ENCODE measurements around the gene CADM4.

DNA sequence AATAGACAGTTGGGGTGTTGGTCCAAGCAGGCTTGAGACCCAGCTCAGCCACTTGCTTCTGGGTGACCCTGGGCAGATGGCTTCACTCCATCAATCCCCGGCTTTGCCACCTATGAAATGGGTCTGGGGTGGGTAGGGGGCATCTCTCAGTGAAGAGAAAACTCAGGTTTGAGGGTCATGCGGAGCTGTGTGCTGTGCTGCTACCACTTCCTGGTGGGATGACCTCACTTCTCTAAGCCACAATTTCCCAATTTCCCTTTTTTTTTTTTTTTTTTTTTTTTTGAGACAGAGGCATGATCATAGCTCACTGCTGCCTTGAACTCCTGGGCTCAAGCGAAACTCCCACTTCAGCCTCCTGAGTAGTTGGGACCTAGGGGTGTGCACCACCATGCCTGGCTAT lies 34.9 kb upstream of the CADM4 start:
- TF ChIP-seq, protein P1, sequence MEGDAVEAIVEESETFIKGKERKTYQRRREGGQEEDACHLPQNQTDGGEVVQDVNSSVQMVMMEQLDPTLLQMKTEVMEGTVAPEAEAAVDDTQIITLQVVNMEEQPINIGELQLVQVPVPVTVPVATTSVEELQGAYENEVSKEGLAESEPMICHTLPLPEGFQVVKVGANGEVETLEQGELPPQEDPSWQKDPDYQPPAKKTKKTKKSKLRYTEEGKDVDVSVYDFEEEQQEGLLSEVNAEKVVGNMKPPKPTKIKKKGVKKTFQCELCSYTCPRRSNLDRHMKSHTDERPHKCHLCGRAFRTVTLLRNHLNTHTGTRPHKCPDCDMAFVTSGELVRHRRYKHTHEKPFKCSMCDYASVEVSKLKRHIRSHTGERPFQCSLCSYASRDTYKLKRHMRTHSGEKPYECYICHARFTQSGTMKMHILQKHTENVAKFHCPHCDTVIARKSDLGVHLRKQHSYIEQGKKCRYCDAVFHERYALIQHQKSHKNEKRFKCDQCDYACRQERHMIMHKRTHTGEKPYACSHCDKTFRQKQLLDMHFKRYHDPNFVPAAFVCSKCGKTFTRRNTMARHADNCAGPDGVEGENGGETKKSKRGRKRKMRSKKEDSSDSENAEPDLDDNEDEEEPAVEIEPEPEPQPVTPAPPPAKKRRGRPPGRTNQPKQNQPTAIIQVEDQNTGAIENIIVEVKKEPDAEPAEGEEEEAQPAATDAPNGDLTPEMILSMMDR (IDR thresholded peaks at IDR 0.05; ENCODE audit: borderline replicate concordance, extremely low read depth, low read length, poor library complexity, severe bottlenecking), result no peak
- TF ChIP-seq EZH2 (IDR thresholded peaks at IDR 0.05; ENCODE audit: borderline replicate concordance, low read depth, low read length, severe bottlenecking), result no peak
